Measurements from ENCODE around the gene PGC.

DNA sequence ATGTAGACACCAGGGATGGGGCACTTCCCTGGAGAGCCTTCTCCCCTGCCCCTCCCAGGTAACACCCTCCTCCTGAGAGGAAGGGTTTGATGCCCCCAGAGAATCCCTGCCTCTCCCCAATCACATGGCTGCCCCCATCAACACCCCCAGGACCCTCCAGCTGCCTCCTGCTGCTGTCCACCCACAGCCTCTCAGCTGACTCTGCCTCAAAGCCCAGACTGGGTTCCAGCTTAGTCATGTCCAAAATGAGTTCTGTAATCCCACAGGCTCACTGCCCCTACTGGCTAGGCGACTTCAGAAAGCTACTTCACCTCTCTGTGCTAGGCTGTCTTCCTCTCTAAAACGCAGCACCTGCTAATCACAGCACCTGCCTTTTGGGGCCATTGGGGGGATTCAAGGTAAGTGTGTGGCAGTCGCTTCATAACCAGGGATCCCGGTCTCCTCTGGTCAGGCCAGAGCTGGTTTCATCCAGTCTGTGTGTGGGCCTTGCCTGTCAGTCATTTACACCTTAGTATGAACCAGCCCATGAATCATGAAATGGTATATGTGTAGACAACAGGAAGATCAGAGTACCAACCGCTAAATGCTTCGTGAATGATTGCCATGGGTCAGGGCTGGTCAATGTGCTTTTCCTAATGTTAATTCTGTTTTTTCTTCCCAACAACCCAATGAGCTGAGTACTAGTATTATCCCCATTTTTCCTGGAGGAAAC lies 52.2 kb downstream of the PGC start:
- TF ChIP-seq POLR2A (IDR thresholded peaks at IDR 0.05) (no peak), CTCF (IDR thresholded peaks at IDR 0.05) (no peak), POLR2AphosphoS5 (IDR thresholded peaks at IDR 0.05) (no peak)
